ENCODE results near the gene PCNX1.

Gene PCNX1

GRCh38 chr14:71001742-71002141, 94.5 kb downstream of the PCNX1 start:
- no peak for TF ChIP-seq CTCF (IDR thresholded peaks at IDR 0.05)
- H3K4me1 Mint-ChIP-seq, result no peaks in the 10 kb centered on the region
- H3K36me3 Mint-ChIP-seq (ENCODE audit: low read depth), result peaks cover 36% of the 10 kb centered on the region
- no peak overlapping the region for H3K27ac Mint-ChIP-seq
- H3K9me3 Mint-ChIP-seq, result no peaks in the 10 kb centered on the region
- H3K27me3 Mint-ChIP-seq (ENCODE audit: low read depth, poor library complexity), result no peaks in the 10 kb centered on the region
- no peak overlapping the region for H3K4me3 Mint-ChIP-seq
- DNase-seq, result no peak

GRCh38 chr14:71003156-71003555, 95.9 kb downstream of the PCNX1 start:
- Mint-ChIP-seq H3K27ac (no peak overlapping the region), H3K4me1 (no peaks in the 10 kb centered on the region), H3K4me3 (no peak overlapping the region), H3K9me3 (no peaks in the 10 kb centered on the region), H3K27me3 (ENCODE audit: low read depth, poor library complexity) (no peaks in the 10 kb centered on the region), H3K36me3 (ENCODE audit: low read depth) (peaks cover 36% of the 10 kb centered on the region)
- DNase-seq, result no peak
- no peak for TF ChIP-seq CTCF (IDR thresholded peaks at IDR 0.05)

GRCh38 chr14:71004481-71004880, 97.2 kb downstream of the PCNX1 start:
- H3K27ac Mint-ChIP-seq, result no peak overlapping the region
- no peaks in the 10 kb centered on the region for H3K4me1 Mint-ChIP-seq
- H3K9me3 Mint-ChIP-seq, result no peaks in the 10 kb centered on the region
- TF ChIP-seq CTCF (IDR thresholded peaks at IDR 0.05), result no peak
- peaks cover 36% of the 10 kb centered on the region for H3K36me3 Mint-ChIP-seq (ENCODE audit: low read depth)
- DNase-seq, result no peak
- no peak overlapping the region for H3K4me3 Mint-ChIP-seq
- no peaks in the 10 kb centered on the region for H3K27me3 Mint-ChIP-seq (ENCODE audit: low read depth, poor library complexity)

GRCh38 chr14:71005076-71005475, 97.8 kb downstream of the PCNX1 start:
- H3K9me3 Mint-ChIP-seq, result no peaks in the 10 kb centered on the region
- H3K4me3 Mint-ChIP-seq, result no peak overlapping the region
- H3K36me3 Mint-ChIP-seq (ENCODE audit: low read depth), result peaks cover 36% of the 10 kb centered on the region
- no peak for TF ChIP-seq CTCF (IDR thresholded peaks at IDR 0.05)
- H3K27ac Mint-ChIP-seq, result no peak overlapping the region
- H3K27me3 Mint-ChIP-seq (ENCODE audit: low read depth, poor library complexity), result no peaks in the 10 kb centered on the region
- DNase-seq, result no peak
- H3K4me1 Mint-ChIP-seq, result no peaks in the 10 kb centered on the region

GRCh38 chr14:71006200-71006563, 98.9 kb downstream of the PCNX1 start:
- Mint-ChIP-seq H3K4me1 (no peaks in the 10 kb centered on the region), H3K9me3 (no peaks in the 10 kb centered on the region), H3K4me3 (no peak overlapping the region), H3K27me3 (ENCODE audit: low read depth, poor library complexity) (no peaks in the 10 kb centered on the region), H3K27ac (no peak overlapping the region), H3K36me3 (ENCODE audit: low read depth) (peaks cover 40% of the 10 kb centered on the region)
- no peak for TF ChIP-seq CTCF (IDR thresholded peaks at IDR 0.05)
- no peak for DNase-seq

GRCh38 chr14:71011479-71011878, 104.2 kb downstream of the PCNX1 start:
- Mint-ChIP-seq H3K4me1 (no peaks in the 10 kb centered on the region), H3K4me3 (no peak overlapping the region), H3K36me3 (ENCODE audit: low read depth) (peaks cover 54% of the 10 kb centered on the region), H3K9me3 (no peaks in the 10 kb centered on the region), H3K27me3 (ENCODE audit: low read depth, poor library complexity) (no peaks in the 10 kb centered on the region), H3K27ac (no peak overlapping the region)
- DNase-seq, result no peak
- TF ChIP-seq CTCF (IDR thresholded peaks at IDR 0.05), result no peak
